Lower lobe of right lung (tissue), 2 donors: ENCODE data around the gene THUMPD1. TPM values are rescaled to one million over a fixed set of nuclear protein-coding genes. Genes with fewer than 3 reads are reported as not detected.
"Not testable (repeated sequence)": the region's sequence is repeated elsewhere in the genome, so short reads cannot be mapped to it uniquely, and the experiment has no call there.

Experiments
- ATAC-seq, 2 donors: fragments of 200-7000 bp; cut with Tn5 transposase; one replicate each; pipeline ENCODE4 v1.9.1; 2020 to 2022; ENCODE audit warnings: mild to moderate bottlenecking in 2 of 2, moderate library complexity in 2 of 2
- DNase-seq: peaks from one replicate; pipeline ENCODE4 v3.0.0-alpha.2; 2020
- H3K27ac ChIP-seq: fragments of 200-600 bp; one replicate; pipeline ENCODE4 v1.8.0; 2022
- H3K27me3 ChIP-seq: fragments of 200-600 bp; one replicate; pipeline ENCODE4 v1.8.0; 2022; ENCODE audit warnings: low read depth
- H3K36me3 ChIP-seq: fragments of 200-600 bp; one replicate; pipeline ENCODE4 v1.8.0; 2022; ENCODE audit warnings: mild to moderate bottlenecking
- H3K4me1 ChIP-seq: fragments of 200-600 bp; one replicate; pipeline ENCODE4 v1.8.0; 2022
- H3K4me3 ChIP-seq: fragments of 200-600 bp; one replicate; pipeline ENCODE4 v1.8.0; 2022; ENCODE audit warnings: mild to moderate bottlenecking
- H3K9me3 ChIP-seq: fragments of 200-600 bp; one replicate; pipeline ENCODE4 v1.8.0; 2022
- intact Hi-C: fragments of 100-400 bp; cut with DNase I; formaldehyde crosslinking; loops from one replicate; pipeline ENCODE4 v1.11.0; 2022
- total RNA-seq: library from RNA; stranded (reverse); fragmentation: NEBNext Ultra II Directional; extraction: Animal tissue kit (Norgen Biotek cat#: 25700); gene quantifications from one replicate; pipeline ENCODE4 v1.2.1, GENCODE V29; 2021
- TF ChIP-seq, protein P1 (sequence below): fragments of 200-600 bp; IDR thresholded peaks from one replicate; pipeline ENCODE4 v1.8.0; 2022; ENCODE audit warnings: antibody characterized with exemption, mild to moderate bottlenecking
- donor health status: DM: no; HTN: yes; CAD: no; lungs with severe emphysema.

The THUMPD1 gene
- total RNA-seq, 1 donor from 2014 or later = 41.3 TPM

DNA sequence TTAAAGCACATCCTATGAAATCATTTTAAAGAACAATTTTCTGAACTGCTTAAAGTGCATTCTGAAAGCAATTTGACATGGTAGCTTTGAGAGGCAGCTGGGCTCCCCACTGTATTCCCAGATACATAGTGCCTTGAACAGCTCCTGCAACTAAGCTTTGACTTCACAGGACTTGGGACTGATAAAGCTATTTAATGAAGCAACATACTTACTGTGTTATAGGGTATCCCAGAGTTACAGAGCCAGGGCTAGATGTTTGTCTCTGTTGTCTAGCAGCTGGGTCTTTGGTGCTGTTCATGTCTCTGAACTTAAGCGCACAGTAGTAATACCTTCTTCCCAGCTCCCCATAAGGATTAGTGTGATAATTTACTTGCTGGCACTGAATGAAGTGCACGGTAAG is 45.0 kb downstream of the THUMPD1 start:
- H3K4me3 ChIP-seq = no peak overlapping the region
- H3K36me3 ChIP-seq = no peaks in the 10 kb centered on the region
- TF ChIP-seq, protein P1, sequence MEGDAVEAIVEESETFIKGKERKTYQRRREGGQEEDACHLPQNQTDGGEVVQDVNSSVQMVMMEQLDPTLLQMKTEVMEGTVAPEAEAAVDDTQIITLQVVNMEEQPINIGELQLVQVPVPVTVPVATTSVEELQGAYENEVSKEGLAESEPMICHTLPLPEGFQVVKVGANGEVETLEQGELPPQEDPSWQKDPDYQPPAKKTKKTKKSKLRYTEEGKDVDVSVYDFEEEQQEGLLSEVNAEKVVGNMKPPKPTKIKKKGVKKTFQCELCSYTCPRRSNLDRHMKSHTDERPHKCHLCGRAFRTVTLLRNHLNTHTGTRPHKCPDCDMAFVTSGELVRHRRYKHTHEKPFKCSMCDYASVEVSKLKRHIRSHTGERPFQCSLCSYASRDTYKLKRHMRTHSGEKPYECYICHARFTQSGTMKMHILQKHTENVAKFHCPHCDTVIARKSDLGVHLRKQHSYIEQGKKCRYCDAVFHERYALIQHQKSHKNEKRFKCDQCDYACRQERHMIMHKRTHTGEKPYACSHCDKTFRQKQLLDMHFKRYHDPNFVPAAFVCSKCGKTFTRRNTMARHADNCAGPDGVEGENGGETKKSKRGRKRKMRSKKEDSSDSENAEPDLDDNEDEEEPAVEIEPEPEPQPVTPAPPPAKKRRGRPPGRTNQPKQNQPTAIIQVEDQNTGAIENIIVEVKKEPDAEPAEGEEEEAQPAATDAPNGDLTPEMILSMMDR = no peak
- H3K9me3 ChIP-seq = no peaks in the 10 kb centered on the region
- no peaks in the 10 kb centered on the region for H3K27me3 ChIP-seq
- no peak for ATAC-seq
- intact Hi-C loops = no loop called here
- H3K4me1 ChIP-seq = no peaks in the 10 kb centered on the region
- no peak overlapping the region for H3K27ac ChIP-seq
- DNase-seq = no peak

DNA sequence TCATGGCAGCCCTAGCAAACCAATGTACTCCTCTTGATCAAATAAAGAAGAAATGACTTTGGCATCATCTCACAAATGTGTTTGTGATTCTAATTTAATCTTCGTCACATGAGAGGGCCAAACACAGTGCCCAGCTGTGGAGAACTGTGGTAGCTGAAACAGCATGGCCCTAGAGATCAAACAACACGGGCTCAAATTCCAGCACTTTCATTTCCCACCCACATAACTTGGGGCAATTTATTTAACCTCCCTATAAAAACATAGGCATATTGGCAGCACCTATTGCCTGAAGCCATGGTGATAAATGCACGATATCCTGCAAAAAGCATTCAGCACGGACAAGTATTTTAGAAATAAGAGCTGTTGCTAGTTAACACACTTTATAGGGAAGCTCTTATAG is 46.6 kb downstream of the THUMPD1 start:
- Histone ChIP-seq H3K27me3 (no peaks in the 10 kb centered on the region), H3K4me1 (no peaks in the 10 kb centered on the region), H3K4me3 (no peak overlapping the region), H3K27ac (no peak overlapping the region), H3K36me3 (no peaks in the 10 kb centered on the region), H3K9me3 (no peaks in the 10 kb centered on the region)
- no peak for ATAC-seq
- no peak for DNase-seq
- intact Hi-C loops = no loop called here
- TF ChIP-seq, protein P1 = no peak

DNA sequence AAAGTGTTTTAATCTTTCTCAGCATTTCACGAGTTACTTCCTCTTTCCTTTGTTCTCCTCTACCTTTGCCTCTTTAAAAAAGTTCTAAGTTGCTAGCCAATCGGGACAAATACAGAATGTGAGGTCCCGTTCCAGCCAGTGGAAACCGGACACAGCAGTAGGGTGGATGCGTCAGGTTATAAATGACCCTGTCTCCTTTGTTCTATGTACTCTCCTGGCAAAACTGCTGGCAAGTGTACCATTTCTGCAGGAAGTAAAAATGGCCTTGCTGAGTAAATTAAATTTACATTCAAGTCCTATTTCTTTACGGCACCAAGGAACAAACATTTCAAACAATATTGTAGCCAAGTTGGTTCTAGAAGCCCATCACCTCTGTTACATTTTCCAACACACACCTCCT is 47.5 kb downstream of the THUMPD1 start:
- intact Hi-C loops, H3K36me3 ChIP-seq, ATAC-seq, H3K9me3 ChIP-seq, H3K4me1 ChIP-seq, H3K27me3 ChIP-seq, H3K27ac ChIP-seq, DNase-seq, H3K4me3 ChIP-seq: not testable (repeated sequence)

DNA sequence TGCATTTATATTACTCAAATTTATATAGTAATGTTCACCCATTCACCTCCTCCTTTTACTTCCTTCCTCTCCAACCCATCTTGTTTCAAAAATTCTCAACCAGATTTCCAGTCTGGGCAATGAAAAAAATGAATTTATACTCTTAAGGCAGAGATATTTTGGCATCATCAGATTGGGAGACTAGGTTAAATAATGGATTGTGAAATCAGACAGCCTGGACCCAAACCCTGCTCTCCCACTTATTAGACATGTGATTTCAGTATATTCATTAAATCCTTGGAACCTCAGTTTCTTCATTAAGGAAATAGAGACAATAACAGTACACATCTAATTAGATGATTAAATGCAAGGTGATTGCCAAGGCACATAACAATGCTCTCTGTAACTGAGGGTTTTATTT is 52.0 kb downstream of the THUMPD1 start:
- TF ChIP-seq, protein P1 = no peak
- Histone ChIP-seq H3K36me3 (no peaks in the 10 kb centered on the region), H3K27me3 (no peaks in the 10 kb centered on the region), H3K27ac (no peak overlapping the region), H3K4me3 (no peak overlapping the region), H3K9me3 (no peaks in the 10 kb centered on the region), H3K4me1 (no peaks in the 10 kb centered on the region)
- intact Hi-C loops = no loop called here
- DNase-seq (no peak), ATAC-seq (no peak)

DNA sequence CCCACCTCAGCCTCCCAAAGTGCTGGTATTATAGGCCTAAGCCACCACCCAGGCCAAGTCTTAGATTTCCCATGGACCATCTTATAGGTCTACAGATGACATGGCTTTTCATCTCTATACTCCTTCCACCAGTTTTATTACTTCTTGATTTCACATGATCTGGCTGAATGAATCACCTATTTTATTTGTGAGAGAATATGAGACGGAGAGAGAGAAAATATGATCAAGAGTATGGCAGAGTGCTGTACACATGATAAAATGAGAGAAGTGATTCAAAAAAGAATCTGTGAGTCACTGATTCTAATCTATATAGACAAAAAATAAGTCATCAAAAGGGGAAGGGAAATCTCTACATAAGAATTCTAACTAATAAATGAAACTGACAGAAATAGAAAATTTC is 57.8 kb downstream of the THUMPD1 start:
- H3K4me1 ChIP-seq = no peaks in the 10 kb centered on the region
- TF ChIP-seq, protein P1 = no peak
- H3K27ac ChIP-seq = no peak overlapping the region
- no peak overlapping the region for H3K4me3 ChIP-seq
- no peaks in the 10 kb centered on the region for H3K27me3 ChIP-seq
- no peaks in the 10 kb centered on the region for H3K9me3 ChIP-seq
- no peak for ATAC-seq
- H3K36me3 ChIP-seq = no peaks in the 10 kb centered on the region
- DNase-seq = no peak
- intact Hi-C loops = no loop called here

Other genes with a start within 250 kb of the THUMPD1 start
- not detected for gene ACSM2B, start 165.5 kb downstream of the THUMPD1 start, total RNA-seq
- gene ACSM1, start 44.1 kb downstream of the THUMPD1 start, total RNA-seq = 0.53 TPM
- gene ACSM3, start 22.2 kb upstream of the THUMPD1 start, total RNA-seq = 25.2 TPM
- gene ERI2, start 64.7 kb upstream of the THUMPD1 start, total RNA-seq = 17.6 TPM
- gene REXO5, start 64.7 kb upstream of the THUMPD1 start, total RNA-seq = 4.7 TPM
- 20.7 TPM for gene DCUN1D3, start 158.5 kb upstream of the THUMPD1 start, total RNA-seq
- 23.3 TPM for gene LYRM1, start 159.0 kb upstream of the THUMPD1 start, total RNA-seq